Thyroid gland (tissue), 4 donors: ENCODE results near the gene CGA.

Experiments used
- POLR2A ChIP-seq, 2 donors: fragments of 450-650 bp; IDR thresholded peaks; one replicate each; pipeline ENCODE4 v1.6.1; 2017; ENCODE audit warnings: antibody characterized with exemption in 2 of 2, mild to moderate bottlenecking in 2 of 2, moderate library complexity in 1 of 2
- TF ChIP-seq, protein P1 (sequence below), 6 experiments: fragments of 200-600 bp in 3 of 6; fragments of 450-650 bp in 3 of 6; sonication (generic) in 3 of 6; IDR thresholded peaks; one replicate each; pipeline ENCODE4 v1.5.1; 2016 to 2019; ENCODE audit warnings: antibody characterized with exemption in 6 of 6, mild to moderate bottlenecking in 2 of 6, inconsistent platforms in 1 of 6, moderate library complexity in 1 of 6

DNA sequence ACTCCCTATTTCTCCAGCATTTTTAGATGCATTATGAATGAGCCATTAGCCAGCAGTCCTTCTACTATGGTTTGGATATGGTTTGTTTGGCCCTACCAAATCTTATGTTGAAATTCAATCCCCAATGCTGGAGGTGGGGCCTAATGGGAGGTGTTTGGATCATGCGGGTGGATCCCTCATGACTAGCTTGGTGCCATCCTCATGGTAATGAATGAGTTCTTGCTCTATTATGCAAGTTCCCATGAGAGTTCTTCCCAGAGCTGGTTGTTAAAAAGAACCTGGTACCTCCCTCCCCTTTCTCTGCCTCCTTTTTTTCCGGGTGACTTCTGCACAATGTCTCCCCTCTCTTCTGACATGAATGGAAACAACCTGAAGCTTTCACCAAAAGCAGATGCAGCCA is 6.2 kb upstream of the CGA start:
- TF ChIP-seq, protein P1, sequence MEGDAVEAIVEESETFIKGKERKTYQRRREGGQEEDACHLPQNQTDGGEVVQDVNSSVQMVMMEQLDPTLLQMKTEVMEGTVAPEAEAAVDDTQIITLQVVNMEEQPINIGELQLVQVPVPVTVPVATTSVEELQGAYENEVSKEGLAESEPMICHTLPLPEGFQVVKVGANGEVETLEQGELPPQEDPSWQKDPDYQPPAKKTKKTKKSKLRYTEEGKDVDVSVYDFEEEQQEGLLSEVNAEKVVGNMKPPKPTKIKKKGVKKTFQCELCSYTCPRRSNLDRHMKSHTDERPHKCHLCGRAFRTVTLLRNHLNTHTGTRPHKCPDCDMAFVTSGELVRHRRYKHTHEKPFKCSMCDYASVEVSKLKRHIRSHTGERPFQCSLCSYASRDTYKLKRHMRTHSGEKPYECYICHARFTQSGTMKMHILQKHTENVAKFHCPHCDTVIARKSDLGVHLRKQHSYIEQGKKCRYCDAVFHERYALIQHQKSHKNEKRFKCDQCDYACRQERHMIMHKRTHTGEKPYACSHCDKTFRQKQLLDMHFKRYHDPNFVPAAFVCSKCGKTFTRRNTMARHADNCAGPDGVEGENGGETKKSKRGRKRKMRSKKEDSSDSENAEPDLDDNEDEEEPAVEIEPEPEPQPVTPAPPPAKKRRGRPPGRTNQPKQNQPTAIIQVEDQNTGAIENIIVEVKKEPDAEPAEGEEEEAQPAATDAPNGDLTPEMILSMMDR (IDR thresholded peaks at IDR 0.05), result no peak
- TF ChIP-seq POLR2A (IDR thresholded peaks at IDR 0.05), result no peak
